Fibroblast of the conjunctiva (primary cell): ENCODE data around the gene IGSF22.

Experiments used
- DNase-seq: peaks from one replicate; pipeline ENCODE4 v3.0.0-alpha.2; 2010; ENCODE audit warnings: low read depth

Gene IGSF22

GRCh38 chr11:18713646-18714442 lies 12.1 kb downstream of the IGSF22 start:
- DNase-seq: no peak

- no peak for DNase-seq
These were observed 15.4 kb downstream of the IGSF22 start for GRCh38 chr11:18710545-18710944.

GRCh38 chr11:18709414-18709813 lies 16.6 kb downstream of the IGSF22 start:
- no peak for DNase-seq

DNA sequence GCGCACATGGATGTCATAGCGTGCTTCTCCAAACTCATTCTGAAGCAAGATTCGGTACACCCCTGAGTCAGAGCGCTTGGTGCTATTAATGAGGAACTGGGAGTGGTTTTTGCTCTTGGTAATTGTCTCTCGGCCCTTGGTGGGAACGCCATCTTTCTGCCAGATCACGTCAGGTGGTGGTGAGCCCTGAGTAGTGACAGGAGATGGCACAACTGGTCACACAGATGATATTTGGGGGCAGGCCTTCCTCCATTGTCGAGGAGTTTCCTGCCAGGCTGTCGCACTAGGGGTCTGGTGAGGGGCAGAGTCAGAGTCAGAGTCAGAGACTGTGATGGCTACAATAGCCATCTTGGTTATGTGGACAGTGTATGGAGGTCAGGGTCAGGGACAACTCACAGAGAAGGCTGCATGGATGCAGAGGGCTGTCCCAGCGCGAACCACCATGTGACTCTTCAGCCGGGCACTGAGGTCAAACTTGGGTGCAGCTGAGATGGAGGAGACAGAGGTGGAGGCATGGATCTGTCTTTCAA lies 18.1 kb downstream of the IGSF22 start:
- no peak for DNase-seq

DNA sequence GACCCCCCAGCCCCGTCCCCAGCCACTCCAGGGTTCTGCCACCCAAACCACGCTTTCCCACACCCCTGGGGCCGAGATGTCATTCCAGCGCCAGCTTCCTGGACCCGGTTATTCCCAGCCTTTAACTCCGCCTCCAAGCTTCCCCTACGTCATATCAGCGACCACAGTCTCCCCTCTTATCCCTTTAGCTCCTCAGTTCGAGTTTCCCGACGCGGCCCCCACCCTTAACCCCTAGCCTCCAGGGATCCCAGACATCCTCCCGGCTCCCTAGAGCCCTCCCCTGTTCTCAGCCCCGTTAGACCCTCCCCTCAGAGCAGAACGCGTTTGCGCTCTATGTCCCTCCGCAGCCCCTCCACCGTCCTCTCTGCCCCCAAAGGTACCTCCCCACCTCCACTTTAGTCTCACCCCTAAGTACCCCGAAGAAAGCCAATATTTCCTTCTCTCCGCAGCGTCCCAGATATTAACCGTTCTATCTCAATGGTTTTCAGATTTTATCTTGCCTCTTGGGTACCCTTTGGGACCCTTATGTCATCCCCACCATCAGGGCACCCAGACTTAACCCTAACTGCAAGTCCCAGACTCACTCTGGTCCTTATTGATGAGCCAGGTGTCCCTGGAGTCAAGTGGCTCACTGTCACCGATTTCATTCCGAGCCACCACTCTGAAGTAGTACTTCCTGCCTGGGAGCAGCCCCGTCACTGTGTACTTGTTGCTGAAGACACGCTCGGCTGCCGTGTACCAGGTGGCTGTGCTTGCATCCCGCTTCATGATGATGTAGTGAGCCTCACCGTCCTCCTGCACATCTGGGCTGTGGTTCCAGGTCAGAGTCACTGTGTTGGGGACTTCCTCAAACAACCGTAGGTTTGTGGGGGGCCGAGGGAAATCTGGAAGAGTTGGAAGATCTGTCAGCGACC lies 19.4 kb downstream of the IGSF22 start:
- peak; percentile 12 for DNase-seq

DNA sequence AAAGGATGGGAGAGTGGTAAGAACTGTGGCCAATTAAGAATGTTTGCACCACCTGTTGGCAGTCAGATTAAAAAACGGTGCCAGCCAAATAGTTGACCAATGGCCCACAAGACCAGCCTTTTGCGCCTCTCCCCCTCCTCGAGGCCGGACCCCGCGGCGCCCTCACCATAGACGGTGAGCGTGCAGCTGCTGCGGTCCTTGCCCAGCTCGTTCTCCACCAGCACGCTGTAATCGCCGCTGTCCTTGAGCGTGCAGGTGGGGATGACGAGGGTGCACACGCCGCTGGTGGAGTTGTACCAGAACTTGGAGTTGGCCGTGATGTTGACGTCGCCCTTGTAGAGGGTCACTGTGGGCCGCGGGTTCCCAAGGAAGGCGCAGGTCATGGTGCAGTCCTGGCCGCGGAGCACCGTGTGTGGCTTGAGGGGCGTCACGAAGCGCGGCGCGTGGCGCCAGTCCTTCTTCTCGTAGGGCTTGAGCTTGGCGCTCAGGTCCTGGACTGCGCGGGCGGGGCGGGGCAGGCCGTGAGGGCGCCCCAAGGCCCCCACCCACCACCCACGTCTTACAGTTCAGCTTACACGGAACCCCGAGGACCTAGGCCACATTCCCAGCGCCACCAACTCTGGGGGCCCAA lies 20.2 kb downstream of the IGSF22 start:
- DNase-seq: no peak

DNA sequence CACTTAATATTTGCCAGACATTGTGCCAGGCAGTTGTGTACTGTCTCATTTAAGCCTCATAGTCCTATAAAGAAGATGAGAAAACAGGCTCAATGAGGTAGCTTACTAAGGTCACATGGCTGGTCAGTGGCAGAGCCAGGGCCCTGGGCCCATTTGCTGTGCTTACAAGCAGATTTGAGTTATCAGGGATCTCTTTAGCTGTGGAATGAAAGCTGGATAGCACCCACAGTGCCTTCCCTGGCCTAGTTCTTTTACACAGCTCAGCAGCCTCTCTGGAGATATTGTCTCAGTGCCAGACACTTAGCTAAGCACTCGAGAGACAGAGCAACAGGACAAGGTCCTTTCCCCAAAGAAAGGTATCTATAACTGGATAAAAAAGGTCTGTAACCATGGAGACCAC lies 21.3 kb downstream of the IGSF22 start:
- no peak for DNase-seq

DNA sequence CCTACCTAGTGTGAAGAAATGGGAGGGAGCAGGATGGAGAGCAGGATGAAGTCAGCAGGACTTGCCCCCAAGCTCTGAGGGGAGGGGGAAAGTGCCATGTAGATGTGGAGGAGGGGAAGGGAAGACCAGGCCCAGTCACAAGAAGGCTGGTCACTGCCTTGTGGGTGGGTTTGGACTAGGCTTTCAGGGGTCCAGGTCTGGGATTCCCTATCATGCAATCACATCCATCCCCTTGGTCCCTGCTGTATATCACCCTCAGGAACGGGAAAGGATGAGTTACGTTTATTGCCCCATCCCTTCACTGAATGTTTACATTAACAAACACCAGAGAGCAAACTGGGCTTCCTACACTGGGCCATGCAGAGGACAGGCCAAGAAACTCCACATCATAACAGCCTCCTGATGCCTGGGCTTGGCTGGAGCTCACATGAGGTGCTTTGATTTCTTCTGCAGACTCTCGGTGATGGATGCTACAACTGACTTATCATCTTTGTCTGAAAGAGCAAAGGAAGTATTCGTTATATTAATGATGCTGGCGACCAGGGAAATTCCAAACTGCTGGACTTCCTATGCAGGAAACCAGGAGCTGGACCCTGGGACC lies 21.8 kb downstream of the IGSF22 start:
- no peak for DNase-seq

- no peak for DNase-seq
These were observed 22.8 kb downstream of the IGSF22 start for GRCh38 chr11:18703001-18703763.

GRCh38 chr11:18701614-18702216 lies 24.3 kb downstream of the IGSF22 start:
- DNase-seq: no peak

DNA sequence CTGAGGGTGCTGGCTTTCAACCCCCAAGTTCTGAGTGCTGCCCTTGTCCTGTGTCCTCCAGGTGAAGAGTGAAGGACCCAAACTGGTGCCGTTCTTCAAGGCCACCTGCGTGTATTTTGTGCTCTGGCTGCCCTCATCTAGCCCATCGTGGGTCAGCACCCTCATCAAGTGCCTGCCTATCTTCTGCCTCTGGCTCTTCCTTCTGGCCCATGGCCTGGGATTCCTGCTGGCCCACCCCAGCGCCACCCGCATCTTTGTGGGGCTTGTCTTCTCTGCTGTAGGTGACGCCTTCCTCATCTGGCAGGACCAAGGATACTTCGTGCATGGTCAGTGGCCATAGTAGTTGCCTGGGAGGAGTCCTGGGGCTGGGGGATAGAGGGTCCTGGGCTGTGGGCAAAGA lies 25.1 kb downstream of the IGSF22 start:
- no peak for DNase-seq

- DNase-seq: no peak
These were observed 25.6 kb downstream of the IGSF22 start for GRCh38 chr11:18700375-18700774.

GRCh38 chr11:18699848-18700261 lies 26.1 kb downstream of the IGSF22 start:
- DNase-seq: no peak

DNA sequence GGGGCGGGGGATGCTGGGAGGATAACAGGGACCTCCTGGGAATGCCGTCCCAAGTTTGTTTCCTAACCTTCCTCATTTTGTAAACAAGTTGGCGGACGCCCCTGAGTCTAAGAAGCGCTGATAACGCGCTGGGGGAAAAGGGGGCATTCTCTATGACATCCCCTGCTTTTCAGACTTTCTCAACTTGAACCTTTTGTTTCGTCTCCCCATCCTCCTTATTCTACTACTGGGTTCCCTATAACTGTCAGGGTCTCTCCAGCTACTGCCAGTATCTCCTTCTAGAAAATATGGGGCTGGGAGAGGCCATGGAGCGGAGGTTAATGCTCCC lies 26.8 kb downstream of the IGSF22 start:
- no peak for DNase-seq

DNA sequence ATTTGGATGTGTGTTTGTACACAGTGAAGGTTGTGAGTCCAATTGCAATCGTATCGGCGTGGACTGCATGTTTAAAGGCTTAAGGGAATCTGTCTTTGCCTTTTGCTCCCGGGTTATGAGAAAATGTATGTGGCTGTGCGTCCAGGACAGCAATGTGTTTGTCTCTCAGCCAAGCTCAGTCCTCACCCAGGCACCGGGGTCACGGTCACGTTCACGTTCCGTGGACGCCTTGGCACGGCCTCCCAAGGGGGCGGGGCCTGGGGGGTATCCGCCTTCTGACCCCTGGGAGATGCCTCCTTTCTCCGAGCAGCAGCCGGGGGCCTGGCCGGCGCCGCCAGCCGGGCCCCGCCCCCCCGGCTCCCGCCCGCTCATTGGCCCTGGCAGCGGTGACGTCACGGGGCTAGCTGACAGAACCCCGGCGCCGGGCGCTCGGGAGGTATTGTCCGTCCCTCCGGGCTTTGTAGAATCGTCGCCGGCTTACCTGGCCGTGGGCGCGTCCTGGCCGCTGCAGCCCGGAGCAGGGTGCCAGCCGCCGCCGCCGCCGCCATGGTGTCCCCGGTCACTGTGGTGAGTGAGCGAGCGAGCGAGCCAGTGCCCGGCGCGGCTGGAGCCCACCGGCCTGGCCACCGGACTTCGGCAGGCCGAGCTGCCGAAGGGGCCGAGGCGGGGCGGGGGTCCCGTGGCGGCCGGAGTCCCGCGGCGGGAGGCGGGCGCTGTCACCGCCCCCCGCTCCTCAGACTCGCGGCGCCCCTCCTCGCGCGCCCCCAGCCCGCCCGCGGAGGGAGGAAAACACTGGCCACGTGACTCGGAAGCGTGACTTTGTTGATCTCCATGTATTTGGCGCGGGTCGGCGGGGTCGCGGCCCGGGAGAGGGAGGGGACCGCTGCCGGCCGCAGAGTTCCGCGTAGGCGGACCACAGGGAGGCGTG lies 27.4 kb downstream of the IGSF22 start, which contains the start of gene TMEM86A:
TSS of gene TMEM86A (plus strand) at position 439 of the 928 bp plus-strand sequence. CDS start at position 547, 108 bp downstream.
- peak; percentile 47 for DNase-seq

DNA sequence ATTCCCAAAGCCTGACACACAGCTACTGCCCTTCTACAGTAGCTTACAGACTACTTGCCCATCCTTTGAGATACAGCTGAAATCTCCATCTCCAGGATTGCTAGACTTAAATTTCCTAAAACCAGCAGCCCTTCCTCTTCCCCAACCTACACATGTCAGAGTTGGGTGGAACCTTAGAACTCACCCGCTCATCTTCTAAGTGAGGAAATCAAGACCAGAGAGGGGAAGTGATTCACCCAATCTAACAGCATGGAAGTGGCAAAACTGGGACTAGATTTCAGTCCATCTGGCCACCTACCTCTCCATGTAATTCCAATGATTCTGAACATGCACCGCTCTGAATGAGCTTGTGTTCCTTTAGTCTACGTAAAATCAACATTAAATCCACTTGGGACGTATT lies 28.4 kb downstream of the IGSF22 start:
- DNase-seq: no peak

DNA sequence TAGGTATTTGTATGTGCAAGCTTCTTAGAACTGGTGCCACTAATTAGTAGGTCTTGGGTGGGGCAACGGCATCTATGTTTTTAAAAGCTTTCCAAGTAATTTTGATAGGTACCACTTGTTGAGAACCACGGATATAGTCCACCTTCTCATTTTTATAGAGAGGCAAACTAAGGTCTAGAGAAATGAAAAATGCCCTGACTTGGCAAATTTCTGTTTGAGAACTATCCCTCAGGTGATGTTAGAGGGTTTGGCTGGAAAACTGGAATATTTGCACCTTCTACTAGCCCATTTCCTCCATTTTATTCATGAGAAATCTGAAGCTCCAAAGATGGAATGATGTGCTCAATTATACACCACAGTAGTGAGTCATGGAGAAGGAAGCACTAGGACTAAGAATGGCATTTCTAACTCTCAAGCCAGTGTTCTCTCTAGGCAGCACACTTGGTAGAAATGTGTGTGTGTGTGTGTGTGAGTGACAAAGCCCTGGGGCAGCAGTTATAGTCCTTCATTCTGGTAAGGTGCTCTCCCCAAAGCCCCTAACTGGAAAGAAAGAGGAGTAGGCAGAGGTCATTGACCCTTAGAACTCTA lies 29.3 kb downstream of the IGSF22 start:
- DNase-seq: no peak

- no peak for DNase-seq
These were observed 32.8 kb downstream of the IGSF22 start for GRCh38 chr11:18692941-18693760.
